ENCODE measurements around the gene DIPK1A. TPM values are rescaled to one million over a fixed set of nuclear protein-coding genes. Genes with fewer than 3 reads are reported as not detected.

The DIPK1A gene
- total RNA-seq, 1 donor from 2014 or later: 4.6 TPM

- no peaks in the 10 kb centered on the region for H3K9me3 ChIP-seq
- TF ChIP-seq CTCF (IDR thresholded peaks at IDR 0.05): no peak
- DNase-seq: no peak
- no peak for ATAC-seq
- H3K27me3 ChIP-seq: no peaks in the 10 kb centered on the region
- no peak overlapping the region for H3K4me3 ChIP-seq
- intact Hi-C loops (cut with DNase I): no loop called here
- H3K36me3 ChIP-seq: no peaks in the 10 kb centered on the region
- no peak overlapping the region for H3K27ac ChIP-seq
- H3K4me1 ChIP-seq: no peaks in the 10 kb centered on the region
Measured at GRCh38 chr1:92797297-92797696, 164.0 kb downstream of the DIPK1A start.

- H3K36me3 ChIP-seq: no peaks in the 10 kb centered on the region
- no peak overlapping the region for H3K27ac ChIP-seq
- intact Hi-C loops (cut with DNase I): no loop called here
- no peaks in the 10 kb centered on the region for H3K4me1 ChIP-seq
- DNase-seq (no peak), ATAC-seq (no peak)
- no peaks in the 10 kb centered on the region for H3K9me3 ChIP-seq
- H3K4me3 ChIP-seq: no peak overlapping the region
- no peak for TF ChIP-seq CTCF (IDR thresholded peaks at IDR 0.05)
- H3K27me3 ChIP-seq: no peaks in the 10 kb centered on the region
Measured at GRCh38 chr1:92795166-92795565, 166.1 kb downstream of the DIPK1A start.

GRCh38 chr1:92792340-92792782 is 168.9 kb downstream of the DIPK1A start:
- Histone ChIP-seq H3K36me3 (no peaks in the 10 kb centered on the region), H3K9me3 (no peaks in the 10 kb centered on the region), H3K4me1 (no peaks in the 10 kb centered on the region), H3K27me3 (no peaks in the 10 kb centered on the region), H3K4me3 (no peak overlapping the region), H3K27ac (no peak overlapping the region)
- no peak for DNase-seq
- intact Hi-C loops (cut with DNase I): no loop called here
- ATAC-seq: no peak
- TF ChIP-seq CTCF (IDR thresholded peaks at IDR 0.05): no peak

Other genes with a start within 250 kb of the DIPK1A start
- gene EVI5, start 176.4 kb downstream of the DIPK1A start, total RNA-seq: 43.7 TPM
- gene RPL5, start 129.4 kb downstream of the DIPK1A start, total RNA-seq: 711 TPM
- gene MTF2, start 117.8 kb upstream of the DIPK1A start, total RNA-seq: 26.3 TPM
- gene TMED5, start 219.0 kb upstream of the DIPK1A start, total RNA-seq: 92.7 TPM
- 3.1 TPM for gene CCDC18, start 219.3 kb upstream of the DIPK1A start, total RNA-seq